ENCODE data around the gene SLC16A10. TPM values are rescaled to one million over a fixed set of nuclear protein-coding genes. Genes with fewer than 3 reads are reported as not detected.

SLC16A10 gene
- total and polyA plus RNA-seq, 2 of the 8 experiments (the other 6 are each of a cell fraction or from before 2014, with no cell fraction given), result 18.6 to 23.2 TPM

- TF ChIP-seq, protein P1, sequence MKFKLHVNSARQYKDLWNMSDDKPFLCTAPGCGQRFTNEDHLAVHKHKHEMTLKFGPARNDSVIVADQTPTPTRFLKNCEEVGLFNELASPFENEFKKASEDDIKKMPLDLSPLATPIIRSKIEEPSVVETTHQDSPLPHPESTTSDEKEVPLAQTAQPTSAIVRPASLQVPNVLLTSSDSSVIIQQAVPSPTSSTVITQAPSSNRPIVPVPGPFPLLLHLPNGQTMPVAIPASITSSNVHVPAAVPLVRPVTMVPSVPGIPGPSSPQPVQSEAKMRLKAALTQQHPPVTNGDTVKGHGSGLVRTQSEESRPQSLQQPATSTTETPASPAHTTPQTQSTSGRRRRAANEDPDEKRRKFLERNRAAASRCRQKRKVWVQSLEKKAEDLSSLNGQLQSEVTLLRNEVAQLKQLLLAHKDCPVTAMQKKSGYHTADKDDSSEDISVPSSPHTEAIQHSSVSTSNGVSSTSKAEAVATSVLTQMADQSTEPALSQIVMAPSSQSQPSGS (IDR thresholded peaks at IDR 0.05; ENCODE audit: low read length), result no peak
- TF ChIP-seq TAF1 (IDR thresholded peaks at IDR 0.05; ENCODE audit: low read depth, low read length) (no peak), CEBPB (IDR thresholded peaks at IDR 0.05; ENCODE audit: low read depth, low read length) (no peak), NANOG (IDR thresholded peaks at IDR 0.05; ENCODE audit: insufficient read depth, low read depth, low read length, poor library complexity, severe bottlenecking) (no peak), TAF7 (optimal IDR thresholded peaks at IDR 0.05; ENCODE audit: borderline replicate concordance, low read depth, low read length) (no peak), TEAD4 (IDR thresholded peaks at IDR 0.05; ENCODE audit: low read depth, low read length) (no peak)
- TF ChIP-seq, protein P2, sequence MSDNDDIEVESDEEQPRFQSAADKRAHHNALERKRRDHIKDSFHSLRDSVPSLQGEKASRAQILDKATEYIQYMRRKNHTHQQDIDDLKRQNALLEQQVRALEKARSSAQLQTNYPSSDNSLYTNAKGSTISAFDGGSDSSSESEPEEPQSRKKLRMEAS (IDR thresholded peaks at IDR 0.05), result no peak
Observed at GRCh38 chr6:111198841-111199240, 111.5 kb downstream of the SLC16A10 start (continued).
